Hematopoietic multipotent progenitor cell treated with erythropoietin and hydrocortisone succinate and interleukin-3 and kit ligand, for 15 days (in vitro differentiated cells): ENCODE results near the gene ATPAF1.
"Not testable (repeated sequence)": the region's sequence is repeated elsewhere in the genome, so short reads cannot be mapped to it uniquely, and the experiment has no call there.

Experiments
- DNase-seq: peaks from one replicate; pipeline ENCODE4 v3.0.0-alpha.2; 2015; ENCODE audit warnings: low spot score

ATPAF1 gene, protein sequence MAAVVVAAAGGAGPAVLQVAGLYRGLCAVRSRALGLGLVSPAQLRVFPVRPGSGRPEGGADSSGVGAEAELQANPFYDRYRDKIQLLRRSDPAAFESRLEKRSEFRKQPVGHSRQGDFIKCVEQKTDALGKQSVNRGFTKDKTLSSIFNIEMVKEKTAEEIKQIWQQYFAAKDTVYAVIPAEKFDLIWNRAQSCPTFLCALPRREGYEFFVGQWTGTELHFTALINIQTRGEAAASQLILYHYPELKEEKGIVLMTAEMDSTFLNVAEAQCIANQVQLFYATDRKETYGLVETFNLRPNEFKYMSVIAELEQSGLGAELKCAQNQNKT

DNA sequence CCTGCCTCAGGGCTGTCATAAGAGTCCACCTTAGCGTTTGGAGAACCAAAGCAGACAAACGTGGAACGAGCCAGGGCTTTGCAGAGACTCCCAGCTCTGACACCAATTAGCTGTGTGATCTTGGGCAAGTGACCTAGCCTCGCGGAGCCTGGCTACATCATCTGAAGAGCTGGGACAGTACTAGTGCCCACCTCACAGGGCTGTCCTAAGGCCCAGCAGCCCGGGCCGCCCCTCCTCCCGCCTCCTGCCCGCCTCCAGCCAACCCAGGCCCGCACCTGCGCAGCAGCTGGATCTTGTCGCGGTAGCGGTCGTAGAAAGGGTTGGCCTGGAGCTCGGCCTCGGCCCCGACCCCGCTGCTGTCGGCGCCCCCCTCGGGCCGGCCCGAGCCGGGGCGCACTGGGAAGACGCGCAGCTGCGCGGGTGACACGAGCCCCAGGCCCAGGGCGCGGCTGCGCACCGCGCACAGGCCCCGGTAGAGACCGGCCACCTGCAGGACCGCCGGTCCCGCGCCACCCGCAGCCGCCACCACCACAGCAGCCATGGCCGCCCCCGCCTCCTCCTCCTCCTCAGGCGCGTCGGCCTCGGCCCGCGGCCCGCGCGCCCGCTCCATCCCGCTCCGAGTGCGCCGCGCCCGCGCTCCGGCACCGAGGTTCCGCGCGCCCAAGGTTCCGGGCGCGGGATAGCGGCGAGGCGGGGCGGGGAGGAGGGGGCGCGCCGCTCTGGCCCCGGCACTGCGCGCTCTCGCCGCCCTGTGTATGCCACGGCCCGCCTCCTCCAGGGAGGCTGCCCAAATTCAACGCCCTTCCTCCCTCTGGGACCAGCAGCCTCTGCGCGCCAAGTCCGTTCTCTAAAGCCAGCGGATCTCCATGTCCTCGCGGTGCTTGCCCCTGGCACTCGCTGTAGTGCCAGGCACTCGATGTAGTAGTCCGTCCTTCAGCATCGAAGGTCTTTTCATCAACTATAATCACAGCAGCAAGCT, at the start of gene ATPAF1:
Gene ATPAF1, minus strand, starts transcription at position 583 of the 979 bp plus-strand sequence. Its CDS starts 42 bp downstream, at position 541.
- peak; percentile 83 for DNase-seq

DNA sequence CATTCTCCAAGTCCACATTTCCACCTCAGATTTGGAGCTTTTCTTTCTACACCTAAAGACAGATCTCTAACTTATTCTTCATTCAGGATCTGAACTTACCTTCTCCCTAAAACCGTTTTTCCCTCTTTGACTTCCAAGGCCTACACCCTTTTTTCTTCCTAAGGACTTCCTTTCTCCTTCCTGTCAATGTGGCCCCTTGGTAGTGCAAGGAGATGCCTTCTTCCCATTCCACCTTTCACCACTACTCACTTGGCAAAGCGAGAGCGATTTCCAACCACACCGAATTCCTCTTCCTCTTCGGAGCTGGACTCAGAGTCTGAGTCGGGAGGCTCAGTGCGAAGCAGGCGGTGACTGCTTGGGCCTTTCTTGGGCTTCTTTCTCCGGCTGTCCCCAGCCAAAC, 49.5 kb upstream of the ATPAF1 start:
- no peak for DNase-seq

DNA sequence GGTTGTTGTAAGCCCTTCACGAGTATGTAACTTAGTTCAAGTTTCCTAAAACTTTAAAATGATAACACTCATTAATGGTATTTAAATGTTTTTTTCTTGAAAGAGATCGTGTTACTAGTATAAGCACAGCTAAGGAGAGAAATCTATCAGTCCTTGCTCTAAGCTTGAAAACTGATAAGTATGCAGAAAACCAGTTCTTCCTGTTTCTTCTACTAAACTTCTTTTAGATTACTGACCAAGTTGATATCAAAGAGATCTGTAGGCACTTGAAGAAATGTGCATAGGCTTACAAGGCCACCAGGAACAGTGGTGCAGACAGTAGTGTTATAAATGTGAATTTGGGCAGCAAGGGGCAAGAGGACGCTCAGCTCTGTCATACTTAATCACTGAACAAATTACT, 46.8 kb upstream of the ATPAF1 start:
- no peak for DNase-seq

DNA sequence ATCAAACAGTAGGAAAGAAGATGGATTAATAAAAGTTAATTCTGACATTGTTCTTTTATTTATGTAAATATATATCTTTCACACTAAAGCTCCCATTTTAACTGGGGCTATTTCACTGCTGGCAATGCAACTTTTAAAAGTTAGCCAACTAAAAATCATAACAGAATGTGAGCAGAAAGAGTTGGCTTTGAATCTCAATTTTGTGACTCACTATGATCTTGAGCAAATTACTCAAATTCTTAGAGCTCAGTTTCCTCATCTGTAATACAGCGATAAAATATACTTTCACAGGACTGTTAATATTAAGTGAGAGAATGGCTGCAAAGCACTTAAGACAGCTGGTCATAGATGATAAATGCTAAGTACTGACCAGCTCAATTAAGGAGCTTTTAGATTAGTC, 40.0 kb upstream of the ATPAF1 start:
- no peak for DNase-seq

DNA sequence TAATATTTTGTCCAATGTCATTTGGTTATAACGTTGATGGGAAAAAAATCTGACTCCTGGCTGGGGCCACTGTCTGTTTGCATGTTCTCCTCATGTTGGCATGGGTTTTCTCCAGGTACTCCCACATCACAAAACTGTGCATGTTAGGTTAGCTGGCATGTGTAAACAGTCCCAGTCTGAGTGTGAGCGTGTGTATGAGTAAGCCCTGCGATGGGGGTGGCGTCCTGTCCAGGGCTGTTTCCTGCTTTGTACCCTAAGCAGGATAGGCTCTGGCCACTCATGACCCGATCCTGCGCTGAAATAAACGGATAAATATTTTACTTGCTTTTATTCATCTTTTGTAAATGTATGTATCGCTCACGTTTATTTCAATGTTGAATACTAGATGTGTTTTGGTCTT, 37.2 kb upstream of the ATPAF1 start:
- DNase-seq: no peak

DNA sequence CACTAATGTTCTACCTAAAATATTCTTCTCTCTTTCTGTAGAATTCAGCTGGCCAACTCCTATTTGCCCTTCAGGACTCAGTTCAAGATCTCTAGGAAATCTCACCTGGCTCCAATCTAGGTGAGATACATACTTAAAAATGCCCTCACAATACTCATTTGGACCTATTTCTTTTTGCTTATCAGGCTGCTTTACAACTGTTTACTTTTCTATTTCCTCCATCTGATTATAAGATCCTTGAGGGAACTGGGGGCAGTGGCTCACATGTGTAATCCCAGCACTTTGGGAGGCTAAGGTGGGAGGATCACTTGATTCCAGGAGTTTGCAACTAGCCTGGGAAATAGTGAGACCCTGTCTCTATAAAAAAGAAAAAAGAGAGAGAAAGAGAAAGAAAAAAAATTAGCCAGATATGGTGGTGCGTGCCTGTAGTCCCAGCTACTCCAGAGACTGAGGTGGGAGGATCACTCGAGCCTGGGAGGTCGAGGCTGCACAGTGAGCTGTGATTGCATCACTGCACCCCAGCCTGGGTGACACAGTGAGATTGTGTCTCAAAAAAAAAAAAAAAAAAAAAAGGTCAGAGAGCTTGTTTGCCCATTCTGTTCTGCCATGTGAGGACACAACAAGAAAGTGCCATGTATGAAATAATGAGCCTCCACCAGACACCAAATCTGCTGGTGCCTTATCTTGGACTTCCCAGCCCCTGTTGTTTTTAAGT, 35.9 kb upstream of the ATPAF1 start:
- no peak for DNase-seq

DNA sequence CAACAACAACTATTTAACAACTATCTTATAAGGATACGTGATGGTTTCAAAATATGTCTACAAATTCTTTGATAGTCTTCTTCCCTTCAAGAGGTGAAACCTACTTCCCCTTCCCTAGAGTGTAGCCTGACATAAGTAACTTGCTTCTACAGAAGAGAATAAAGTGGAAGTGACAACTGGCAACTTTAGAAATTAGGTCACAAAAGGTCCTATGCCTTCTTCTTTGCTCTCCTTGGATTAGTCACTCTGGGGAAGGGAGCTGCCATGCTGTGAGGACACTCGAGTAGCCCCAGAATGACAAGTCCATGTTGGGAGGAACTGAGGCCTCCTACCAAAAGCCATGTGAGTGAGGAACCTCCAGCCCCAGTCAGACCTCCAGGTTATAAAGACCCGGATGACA, 31.5 kb upstream of the ATPAF1 start:
- no peak for DNase-seq

DNA sequence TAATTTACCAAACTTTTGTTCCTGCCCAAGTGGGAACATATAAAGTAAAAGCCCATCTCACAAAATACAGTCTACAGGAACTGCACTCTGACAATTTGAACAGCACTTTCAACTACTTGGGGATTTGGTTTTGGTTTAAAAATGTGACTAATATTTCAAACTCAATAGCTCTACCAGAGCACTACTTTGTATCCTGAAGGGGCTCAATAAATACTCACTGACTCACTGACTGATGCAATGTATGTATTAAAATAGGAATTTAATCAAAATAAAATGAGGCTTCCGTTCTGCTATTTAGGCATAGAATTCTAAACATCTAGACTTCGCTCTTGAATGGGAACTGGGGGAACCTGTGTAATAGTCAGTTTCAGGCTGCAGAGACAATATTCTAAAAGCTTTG, 28.9 kb upstream of the ATPAF1 start:
- DNase-seq: no peak

DNA sequence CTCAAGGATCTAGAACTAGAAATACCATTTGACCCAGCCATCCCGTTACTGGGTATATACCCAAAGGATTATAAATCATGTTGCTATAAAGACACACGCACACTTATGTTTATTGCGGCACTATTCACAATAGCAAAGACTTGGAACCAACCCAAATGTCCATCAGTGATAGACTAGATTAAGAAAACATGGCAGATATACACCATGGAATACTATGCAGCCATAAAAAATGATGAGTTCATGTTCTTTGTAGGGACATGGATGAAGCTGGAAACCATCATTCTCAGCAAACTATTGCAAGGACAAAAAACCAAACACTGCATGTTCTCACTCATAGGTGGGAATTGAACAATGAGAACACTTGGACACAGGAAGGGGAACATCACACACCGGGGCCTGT, 26.5 kb upstream of the ATPAF1 start:
- not testable (repeated sequence) for DNase-seq

DNA sequence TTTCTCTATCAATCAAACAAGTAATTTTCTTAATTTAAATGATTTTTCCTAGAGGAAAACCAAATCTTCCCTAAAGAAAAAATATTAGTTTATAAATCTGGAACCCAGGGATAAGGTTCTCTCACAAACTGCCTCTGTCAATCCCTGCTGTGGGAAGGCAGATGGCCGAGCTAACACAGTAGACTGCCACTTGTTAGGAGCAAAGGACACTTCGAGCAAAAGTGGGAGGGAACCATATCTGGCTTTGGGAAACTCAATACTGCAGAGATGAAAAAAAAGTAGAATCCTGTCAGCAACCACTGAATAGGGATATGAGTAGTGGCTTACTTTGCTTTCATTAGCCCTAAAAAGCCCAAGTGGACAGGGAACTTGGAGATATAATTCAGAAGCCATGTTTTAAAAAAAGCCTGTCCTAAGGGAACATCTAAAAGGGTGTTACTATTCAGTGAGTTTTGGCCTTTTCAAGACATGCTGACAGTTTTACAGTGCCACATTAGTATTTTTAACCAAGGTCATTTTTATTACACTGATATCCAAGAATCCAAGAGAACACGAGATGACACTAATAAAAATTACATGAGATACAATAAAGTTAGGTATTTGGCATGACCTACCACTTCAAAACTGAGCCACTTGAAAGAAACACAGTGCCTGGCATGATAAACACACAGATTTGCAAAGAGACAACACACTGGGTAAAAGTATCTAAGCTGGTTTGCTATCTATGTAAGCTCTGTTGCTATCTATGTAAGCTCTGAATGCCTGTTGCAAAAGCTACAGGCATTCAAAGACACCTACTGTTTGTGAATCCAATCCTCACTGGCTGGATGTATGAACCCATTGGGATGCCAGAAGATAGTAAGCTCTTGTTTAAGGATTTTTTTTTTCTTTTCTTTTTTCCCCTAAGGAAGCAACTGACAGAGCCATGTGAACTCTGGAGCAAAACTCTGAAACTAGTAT, 24.9 kb upstream of the ATPAF1 start:
- DNase-seq: no peak

DNA sequence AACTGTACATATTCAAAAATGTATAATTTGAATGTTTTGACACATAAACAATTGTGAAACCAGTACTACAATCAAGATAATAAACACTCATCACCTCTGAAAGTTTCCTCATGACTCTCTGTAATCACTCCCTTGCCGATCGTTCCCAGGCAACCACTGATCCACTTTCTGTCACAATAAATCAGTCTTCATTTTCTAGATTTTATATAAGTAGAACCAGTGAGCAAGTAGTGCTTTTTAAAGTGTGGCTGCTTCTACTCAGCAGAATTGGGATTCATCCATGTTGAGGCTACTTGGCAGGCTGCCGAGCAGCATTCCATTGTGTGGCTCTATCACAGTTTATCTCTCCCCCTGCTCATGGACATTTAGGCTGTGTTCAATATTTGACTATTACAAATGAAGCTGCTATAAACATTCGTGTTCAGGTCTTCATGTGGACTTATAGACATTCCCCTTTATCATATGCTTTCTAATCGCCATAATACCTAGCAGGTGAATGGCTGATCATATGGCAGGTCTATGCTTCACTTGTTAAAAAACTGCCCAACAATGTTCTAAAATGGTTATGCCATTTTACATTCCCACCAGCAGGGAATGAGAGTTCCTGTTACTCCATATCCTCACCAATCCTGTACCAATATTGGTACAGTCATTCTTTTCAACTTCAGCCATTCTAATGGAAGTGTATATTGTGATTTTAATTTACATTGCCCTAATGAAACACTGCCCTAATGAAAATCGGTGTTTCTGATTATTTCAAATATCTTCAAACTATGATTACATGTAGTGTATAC, 24.0 kb upstream of the ATPAF1 start:
- DNase-seq: no peak

DNA sequence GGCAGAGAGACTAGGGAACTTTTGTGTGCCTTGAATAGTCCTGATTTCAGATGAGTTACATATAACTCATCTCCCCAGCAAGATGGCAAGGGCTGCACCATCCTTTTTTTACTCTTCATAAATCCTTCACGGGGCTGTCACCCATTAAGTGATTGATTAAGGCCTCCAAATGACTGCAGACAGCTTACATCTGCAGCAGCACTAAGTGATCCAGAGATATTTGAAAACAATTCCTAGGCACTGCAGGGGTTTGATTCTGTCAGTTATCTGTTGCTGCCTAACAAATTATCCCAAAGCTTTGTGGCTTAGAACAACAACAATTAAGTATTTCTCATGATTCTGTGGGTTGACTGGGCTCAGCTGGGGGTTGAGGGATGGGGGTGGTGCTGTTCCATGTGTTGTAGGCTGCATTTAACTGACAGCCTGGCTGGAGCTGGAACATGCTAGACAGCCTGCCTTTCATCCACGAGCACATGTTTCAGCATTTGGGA, 22.8 kb upstream of the ATPAF1 start:
- no peak for DNase-seq

DNA sequence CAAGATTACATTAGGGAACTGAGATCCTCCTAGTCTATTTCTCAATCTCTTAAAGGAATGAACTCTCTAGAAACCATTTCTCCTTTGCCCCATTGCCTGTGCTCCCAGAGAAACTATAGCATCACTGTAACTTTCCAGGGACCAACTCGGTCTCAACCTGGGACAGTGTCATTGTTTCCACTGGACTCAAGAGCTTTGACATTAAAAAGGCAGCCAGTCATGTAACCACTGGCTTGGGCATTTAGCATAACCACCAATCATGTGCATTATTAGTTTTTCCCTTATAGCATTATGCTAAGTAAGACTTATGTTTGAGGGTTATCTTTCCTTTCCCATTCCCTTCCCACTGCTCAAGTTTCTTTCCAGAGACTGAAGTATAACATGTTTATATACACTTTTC, 21.7 kb upstream of the ATPAF1 start:
- no peak for DNase-seq

DNA sequence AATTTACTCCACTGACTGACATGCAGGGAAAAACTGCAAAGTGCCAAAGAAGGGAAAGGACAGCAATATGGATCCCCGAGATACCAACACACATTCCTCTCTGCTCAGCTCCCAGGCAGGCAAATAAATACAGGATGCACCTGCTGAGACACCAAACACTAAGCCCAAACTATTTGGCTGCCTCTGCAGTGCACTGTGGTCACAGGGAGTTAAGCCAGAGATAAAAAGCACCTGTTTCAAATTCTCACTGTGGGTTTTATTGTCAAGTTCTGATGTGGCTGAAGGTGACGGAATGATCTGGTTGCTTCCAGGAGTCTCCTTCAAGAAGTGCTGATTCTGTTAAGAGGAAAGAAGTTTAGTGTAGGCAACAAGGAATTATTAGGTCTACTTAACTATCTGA, 21.2 kb upstream of the ATPAF1 start:
- DNase-seq: no peak

DNA sequence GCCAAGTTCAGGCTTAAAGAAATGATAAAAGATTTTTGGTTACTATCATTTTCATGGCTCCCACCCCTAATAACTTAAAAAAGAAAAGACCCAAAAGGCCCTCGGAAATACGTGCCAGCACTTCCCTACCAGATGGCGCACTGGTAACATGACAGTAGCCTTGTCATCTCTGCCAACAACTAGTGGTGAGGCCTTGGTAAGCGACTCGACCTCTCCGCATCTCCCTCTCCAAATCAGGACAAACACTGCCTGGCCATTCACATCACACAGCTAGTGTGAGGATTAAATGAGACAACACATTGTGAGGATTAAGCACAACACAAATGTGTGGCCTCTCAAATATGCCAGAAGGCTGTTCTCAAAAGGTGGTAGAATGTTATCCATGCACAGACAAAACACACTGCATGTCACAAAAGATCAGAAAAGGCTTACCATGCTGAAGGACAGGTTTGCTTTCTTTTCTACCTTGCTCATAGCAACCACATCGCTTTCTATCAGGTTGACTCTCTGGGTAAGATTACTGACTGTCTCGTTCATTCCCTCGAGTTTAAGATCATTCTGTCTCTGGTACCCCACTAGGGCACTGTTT, 19.9 kb upstream of the ATPAF1 start:
- no peak for DNase-seq

DNA sequence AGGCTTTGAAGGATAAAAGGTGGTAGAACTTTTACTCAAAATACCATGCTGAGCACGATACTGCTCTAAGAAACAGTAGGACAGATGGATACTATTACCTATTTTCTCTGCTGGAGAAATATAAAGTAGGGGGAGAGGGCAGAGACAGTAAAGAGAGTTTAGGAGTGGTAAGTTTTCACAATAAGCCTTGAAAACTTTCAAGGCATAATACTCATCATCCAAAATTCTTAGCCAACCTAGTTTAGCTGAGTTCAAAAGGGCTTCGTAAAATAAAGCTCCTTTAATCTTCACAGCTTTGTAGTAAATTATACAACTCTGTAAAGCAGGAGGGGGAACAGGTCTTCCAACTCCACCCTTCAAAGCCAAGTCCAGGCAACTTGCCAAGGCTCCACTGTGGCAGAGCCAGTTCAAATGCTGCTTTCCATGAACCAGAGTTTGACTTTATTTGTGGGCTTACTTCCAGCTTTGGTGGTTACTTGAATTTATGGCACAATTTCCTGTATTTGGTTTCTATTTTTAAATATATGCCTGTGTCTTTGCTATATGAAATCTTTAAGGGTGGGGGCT, 19.0 kb upstream of the ATPAF1 start:
- DNase-seq: peak; percentile 64

DNA sequence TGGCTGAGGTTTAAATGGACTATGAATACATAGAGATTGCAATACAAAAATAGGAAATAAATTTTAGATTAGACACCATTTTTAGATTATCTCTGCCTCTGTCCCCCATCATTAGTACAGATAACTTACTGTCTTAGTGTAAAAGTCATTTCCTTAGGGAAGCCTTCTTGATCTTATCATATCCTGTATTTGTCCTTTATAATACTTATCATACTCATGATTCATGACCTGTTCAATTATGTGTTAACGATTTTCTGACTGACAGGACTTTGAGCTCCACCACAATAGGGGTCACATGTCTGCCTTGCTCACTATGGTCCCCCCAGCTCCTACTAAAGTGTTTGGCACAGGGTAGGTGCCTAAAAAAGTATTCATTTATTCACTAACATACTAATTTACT, 18.1 kb upstream of the ATPAF1 start:
- no peak for DNase-seq

DNA sequence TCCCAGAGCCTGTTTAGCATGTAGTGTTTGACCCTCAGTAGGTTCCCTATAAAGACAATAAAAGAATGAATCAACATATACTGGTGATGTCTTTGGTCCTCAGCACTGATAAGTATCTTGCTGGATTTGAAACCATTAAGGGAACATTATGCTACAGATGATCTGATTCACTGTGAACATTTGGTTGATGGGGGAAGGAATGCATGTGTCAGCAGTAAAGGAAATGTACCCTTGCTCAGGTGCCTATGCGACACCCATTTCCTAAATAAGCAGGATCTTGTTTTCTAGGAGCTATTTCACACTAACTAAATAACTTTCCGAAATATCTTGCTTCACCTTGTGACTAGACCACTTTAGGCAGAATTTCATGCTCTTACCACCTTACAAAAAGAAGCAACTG, 16.5 kb upstream of the ATPAF1 start:
- DNase-seq: no peak

DNA sequence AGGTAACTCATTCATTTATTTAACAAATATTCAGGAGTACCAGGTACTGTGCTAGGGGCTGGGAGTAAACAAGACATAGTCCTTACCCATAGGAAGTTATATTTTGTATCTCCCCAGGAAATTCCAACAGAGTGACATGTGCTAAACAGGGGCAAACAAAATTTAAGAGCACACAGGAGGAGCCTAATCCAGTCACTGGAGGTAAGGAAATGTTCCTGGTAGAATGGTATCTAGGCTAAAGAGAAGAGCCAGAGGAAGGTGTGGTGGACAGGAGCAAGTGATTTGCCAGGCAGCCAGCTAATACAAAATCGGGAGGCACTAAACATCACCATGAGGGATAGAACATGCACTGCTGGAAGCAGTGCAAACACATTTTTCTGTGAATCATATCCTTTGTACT, 13.9 kb upstream of the ATPAF1 start:
- no peak for DNase-seq
